ENCODE results near the gene PHACTR1. TPM values are rescaled to one million over a fixed set of nuclear protein-coding genes. Genes with fewer than 3 reads are reported as not detected.

The PHACTR1 gene
- total and polyA plus RNA-seq, 9 of the 15 experiments (the other 6 are each of a cell fraction or from before 2014, with no cell fraction given) = 11.5 to 32.6 (median 22.0) TPM

DNA sequence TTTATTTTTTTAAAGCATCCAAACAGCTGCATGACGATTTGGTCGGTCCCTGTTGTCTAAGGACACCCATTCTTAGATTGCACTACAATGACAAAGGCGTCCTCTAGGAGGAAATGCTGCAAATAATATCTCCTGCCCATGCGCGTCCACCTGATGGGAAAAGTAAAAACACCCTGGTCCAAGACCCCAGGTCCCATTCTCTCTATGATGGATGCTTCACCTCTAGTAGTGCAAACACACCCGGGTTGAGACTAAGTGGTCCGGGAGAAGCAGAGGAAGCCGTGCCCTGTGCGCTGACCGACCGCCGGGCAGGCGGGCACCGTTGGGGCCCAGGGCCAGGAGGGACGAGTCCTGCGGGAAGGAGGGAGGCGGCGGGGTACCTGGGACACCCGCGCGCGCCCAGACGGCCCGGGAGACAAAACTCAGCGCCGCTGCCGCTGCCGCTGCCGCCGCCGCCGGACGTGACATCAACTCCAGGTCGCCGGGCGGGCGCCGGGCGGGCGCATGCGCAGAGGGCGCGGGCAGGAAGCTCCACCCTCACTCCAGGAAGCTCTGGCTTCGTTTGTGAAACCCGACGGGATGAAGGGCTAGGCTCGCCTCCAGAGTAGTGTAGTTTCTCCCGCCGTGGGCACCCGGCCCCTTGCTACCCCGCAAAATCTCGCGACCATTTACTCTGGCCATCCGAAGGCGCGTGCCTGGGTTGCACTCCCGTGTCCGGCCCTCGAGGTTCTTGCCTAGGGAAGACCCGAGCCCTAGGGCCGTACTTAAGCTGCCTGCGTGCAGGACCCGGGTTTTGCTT is 611.7 kb downstream of the PHACTR1 start, which contains the start of gene TBC1D7 (continued):
- TF ChIP-seq, protein P1, sequence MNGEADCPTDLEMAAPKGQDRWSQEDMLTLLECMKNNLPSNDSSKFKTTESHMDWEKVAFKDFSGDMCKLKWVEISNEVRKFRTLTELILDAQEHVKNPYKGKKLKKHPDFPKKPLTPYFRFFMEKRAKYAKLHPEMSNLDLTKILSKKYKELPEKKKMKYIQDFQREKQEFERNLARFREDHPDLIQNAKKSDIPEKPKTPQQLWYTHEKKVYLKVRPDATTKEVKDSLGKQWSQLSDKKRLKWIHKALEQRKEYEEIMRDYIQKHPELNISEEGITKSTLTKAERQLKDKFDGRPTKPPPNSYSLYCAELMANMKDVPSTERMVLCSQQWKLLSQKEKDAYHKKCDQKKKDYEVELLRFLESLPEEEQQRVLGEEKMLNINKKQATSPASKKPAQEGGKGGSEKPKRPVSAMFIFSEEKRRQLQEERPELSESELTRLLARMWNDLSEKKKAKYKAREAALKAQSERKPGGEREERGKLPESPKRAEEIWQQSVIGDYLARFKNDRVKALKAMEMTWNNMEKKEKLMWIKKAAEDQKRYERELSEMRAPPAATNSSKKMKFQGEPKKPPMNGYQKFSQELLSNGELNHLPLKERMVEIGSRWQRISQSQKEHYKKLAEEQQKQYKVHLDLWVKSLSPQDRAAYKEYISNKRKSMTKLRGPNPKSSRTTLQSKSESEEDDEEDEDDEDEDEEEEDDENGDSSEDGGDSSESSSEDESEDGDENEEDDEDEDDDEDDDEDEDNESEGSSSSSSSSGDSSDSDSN (IDR thresholded peaks at IDR 0.05; ENCODE audit: borderline replicate concordance in 1 of 2, low read depth in 2 of 2, low read length in 2 of 2) = peak in 1 of 2 experiments; percentile 45; a peak in 2 of 4 replicates
- TF ChIP-seq RBM22 (IDR thresholded peaks at IDR 0.05; ENCODE audit: low read depth, low read length, poor library complexity, severe bottlenecking) (no peak), ILF3 (IDR thresholded peaks at IDR 0.05; ENCODE audit: borderline replicate concordance) (no peak; the same call in 1 of the 2 replicates), MAZ (CRISPR knock-in tag; conservative IDR thresholded peaks at IDR 0.05 in 1 of 2, IDR thresholded peaks at IDR 0.05 in 1 of 2) (peak; percentile 30 to 50; a peak in 1 of 4 replicates), TAF7 (tag; IDR thresholded peaks at IDR 0.05) (no peak; the same call in 1 of the 2 replicates), RBBP5 (IDR thresholded peaks at IDR 0.05; ENCODE audit: borderline replicate concordance, insufficient read depth, low read length, poor library complexity, severe bottlenecking) (peak; percentile 89), ZNF239 (CRISPR knock-in tag; IDR thresholded peaks at IDR 0.05) (no peak), MCM2 (IDR thresholded peaks at IDR 0.05; ENCODE audit: low read depth) (no peak), USF1 (CRISPR knock-in tag; IDR thresholded peaks at IDR 0.05) (no peak), ESRRB (CRISPR knock-in tag; IDR thresholded peaks at IDR 0.05; ENCODE audit: borderline replicate concordance) (no peak), EHMT2 (IDR thresholded peaks at IDR 0.05) (no peak), ZNF140 (CRISPR knock-in tag; IDR thresholded peaks at IDR 0.05) (no peak), POLR2AphosphoS5 (IDR thresholded peaks at IDR 0.05; ENCODE audit: control insufficient read depth, insufficient read depth, low read depth, low read length) (peak; percentile 74; the same call in 1 of the 2 replicates), C11orf30 (IDR thresholded peaks at IDR 0.05; ENCODE audit: low read depth) (peak; percentile 61), HNRNPL (IDR thresholded peaks at IDR 0.05; ENCODE audit: low read depth, low read length) (peak; percentile 76), JUND (IDR thresholded peaks at IDR 0.05; ENCODE audit: borderline replicate concordance, low read depth, low read length) (no peak), JUND (tag; IDR thresholded peaks at IDR 0.05; ENCODE audit: borderline replicate concordance, low read depth, low read length) (peak; percentile 34; the same call in 1 of the 3 replicates), ETS2 (tag; IDR thresholded peaks at IDR 0.05; ENCODE audit: borderline replicate concordance, poor library complexity, severe bottlenecking) (no peak), FOXK1 (CRISPR knock-in tag; IDR thresholded peaks at IDR 0.05; ENCODE audit: borderline replicate concordance) (no peak), RFX7 (CRISPR knock-in tag; IDR thresholded peaks at IDR 0.05) (no peak), HLTF (IDR thresholded peaks at IDR 0.05) (no peak), ZNF408 (CRISPR knock-in tag; IDR thresholded peaks at IDR 0.05; ENCODE audit: low read depth) (no peak), SNRNP70 (optimal IDR thresholded peaks at IDR 0.05; ENCODE audit: low read depth, low read length) (no peak)
- TF ChIP-seq, protein P2, sequence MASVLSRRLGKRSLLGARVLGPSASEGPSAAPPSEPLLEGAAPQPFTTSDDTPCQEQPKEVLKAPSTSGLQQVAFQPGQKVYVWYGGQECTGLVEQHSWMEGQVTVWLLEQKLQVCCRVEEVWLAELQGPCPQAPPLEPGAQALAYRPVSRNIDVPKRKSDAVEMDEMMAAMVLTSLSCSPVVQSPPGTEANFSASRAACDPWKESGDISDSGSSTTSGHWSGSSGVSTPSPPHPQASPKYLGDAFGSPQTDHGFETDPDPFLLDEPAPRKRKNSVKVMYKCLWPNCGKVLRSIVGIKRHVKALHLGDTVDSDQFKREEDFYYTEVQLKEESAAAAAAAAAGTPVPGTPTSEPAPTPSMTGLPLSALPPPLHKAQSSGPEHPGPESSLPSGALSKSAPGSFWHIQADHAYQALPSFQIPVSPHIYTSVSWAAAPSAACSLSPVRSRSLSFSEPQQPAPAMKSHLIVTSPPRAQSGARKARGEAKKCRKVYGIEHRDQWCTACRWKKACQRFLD (CRISPR knock-in tag; IDR thresholded peaks at IDR 0.05) = no peak
